Naive B cell (primary cell): ENCODE data around the gene MSI2. TPM values are rescaled to one million over a fixed set of nuclear protein-coding genes. Genes with fewer than 3 reads are reported as not detected.

ENCODE experiments used
- ATAC-seq, 2 donors: fragments of 150-1000 bp; cut with Tn5 transposase; 2 replicates each; pipeline ENCODE4 v1.10.0; 2021; ENCODE audit warnings: low read depth in 2 of 2, mild to moderate bottlenecking in 2 of 2, moderate library complexity in 2 of 2
- DNase-seq: peaks from one replicate; pipeline ENCODE4 v3.0.0; 2022
- H3K27ac Mint-ChIP-seq, 6 donors: one replicate each; pipeline ENCODE4 v1.8.0; 2020 to 2022; ENCODE audit warnings: mild to moderate bottlenecking in 6 of 6, mixed read lengths in 6 of 6, moderate library complexity in 5 of 6, inconsistent platforms in 2 of 6
- H3K27me3 Mint-ChIP-seq, 3 donors: one replicate each; pipeline ENCODE4 v1.8.0; 2021 to 2022; ENCODE audit warnings: mixed read lengths in 3 of 3, mild to moderate bottlenecking in 1 of 3
- H3K36me3 Mint-ChIP-seq, 2 donors: one replicate each; pipeline ENCODE4 v1.8.0; 2020 to 2022; ENCODE audit warnings: mixed read lengths in 2 of 2, inconsistent platforms in 1 of 2, mild to moderate bottlenecking in 1 of 2
- H3K4me1 Mint-ChIP-seq, 3 donors: one replicate each; pipeline ENCODE4 v1.8.0; 2020 to 2022; ENCODE audit warnings: mixed read lengths in 3 of 3, inconsistent platforms in 1 of 3, mild to moderate bottlenecking in 1 of 3, moderate library complexity in 1 of 3
- H3K4me3 Mint-ChIP-seq, 8 donors: one replicate each; pipeline ENCODE4 v1.8.0; 2020 to 2022; ENCODE audit warnings: mild to moderate bottlenecking in 8 of 8, mixed read lengths in 8 of 8, moderate library complexity in 8 of 8, inconsistent platforms in 2 of 8
- H3K9me3 Mint-ChIP-seq, 7 donors: one replicate each; pipeline ENCODE4 v1.8.0; 2020 to 2022; ENCODE audit warnings: mixed read lengths in 7 of 7, mild to moderate bottlenecking in 5 of 7, inconsistent platforms in 2 of 7, moderate library complexity in 1 of 7
- polyA plus RNA-seq, 6 donors: library from polyadenylated mRNA; unstranded; fragments of 300-500 nt; fragmentation: Illumina TruSeq; gene quantifications; one replicate each; pipeline ENCODE4 v1.2.3, GENCODE V29; 2021; ENCODE audit warnings: low read depth in 6 of 6

The MSI2 gene
- polyA plus RNA-seq, 6 donors from 2014 or later, result 4.0 to 11.3 (median 6.8) TPM

DNA sequence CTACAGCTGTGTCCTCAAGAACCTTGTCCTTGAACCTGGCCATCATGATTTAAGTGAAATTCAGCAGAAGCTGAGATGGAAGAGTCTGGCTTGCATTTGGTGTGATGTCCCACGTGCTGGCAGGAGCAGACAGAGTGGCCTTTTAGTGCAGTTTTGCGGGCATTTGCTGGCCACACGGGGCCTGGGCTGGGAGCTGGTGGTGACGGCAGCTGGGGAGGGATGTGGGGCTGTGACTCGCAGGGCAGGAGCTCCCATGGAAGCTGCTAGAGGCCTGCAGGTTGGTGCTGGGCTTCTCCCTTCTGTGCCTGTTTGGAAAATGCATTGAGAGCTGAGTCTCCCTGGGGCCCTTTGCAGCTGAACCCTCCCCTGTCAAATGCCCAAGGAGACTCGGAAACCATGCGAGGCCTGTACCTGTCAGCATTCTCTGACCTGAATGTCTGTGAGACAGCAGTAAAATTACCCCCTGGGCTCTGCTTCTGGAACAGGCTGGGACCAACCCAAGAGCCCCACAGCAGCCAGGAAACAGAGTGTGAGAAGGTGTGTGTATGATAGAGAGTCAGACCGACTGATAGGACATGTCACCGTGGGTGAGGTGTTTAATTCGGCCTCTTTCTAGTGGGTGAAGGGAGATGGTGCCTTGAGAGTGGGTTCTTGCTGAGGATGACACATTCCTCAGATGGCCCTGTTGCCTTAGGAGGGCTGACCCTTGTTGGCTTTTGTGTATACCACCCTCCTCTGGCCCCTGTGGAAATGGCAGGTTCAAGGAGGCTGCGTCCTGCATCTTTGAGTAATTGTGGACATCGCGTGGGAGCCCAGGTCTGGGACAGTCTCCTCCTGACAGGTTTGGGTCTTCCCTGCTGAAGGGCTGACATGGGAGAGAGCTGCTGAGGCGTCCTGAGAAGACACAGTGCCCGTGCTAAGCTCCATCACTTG lies 145.5 kb downstream of the MSI2 start:
- H3K36me3 Mint-ChIP-seq, result peaks cover 10 to 20% of the 10 kb centered on the region in 2 donors
- peaks cover 15 to 30% (median 28%) of the 10 kb centered on the region in 3 donors for H3K4me1 Mint-ChIP-seq
- no peak overlapping the region for H3K4me3 Mint-ChIP-seq
- no peak for ATAC-seq
- no peak for DNase-seq
- no peaks in the 10 kb centered on the region for H3K27me3 Mint-ChIP-seq
- H3K9me3 Mint-ChIP-seq, result no peaks in the 10 kb centered on the region
- peak overlapping the region in 2 of 6 donors; percentile 10 to 19 for H3K27ac Mint-ChIP-seq

DNA sequence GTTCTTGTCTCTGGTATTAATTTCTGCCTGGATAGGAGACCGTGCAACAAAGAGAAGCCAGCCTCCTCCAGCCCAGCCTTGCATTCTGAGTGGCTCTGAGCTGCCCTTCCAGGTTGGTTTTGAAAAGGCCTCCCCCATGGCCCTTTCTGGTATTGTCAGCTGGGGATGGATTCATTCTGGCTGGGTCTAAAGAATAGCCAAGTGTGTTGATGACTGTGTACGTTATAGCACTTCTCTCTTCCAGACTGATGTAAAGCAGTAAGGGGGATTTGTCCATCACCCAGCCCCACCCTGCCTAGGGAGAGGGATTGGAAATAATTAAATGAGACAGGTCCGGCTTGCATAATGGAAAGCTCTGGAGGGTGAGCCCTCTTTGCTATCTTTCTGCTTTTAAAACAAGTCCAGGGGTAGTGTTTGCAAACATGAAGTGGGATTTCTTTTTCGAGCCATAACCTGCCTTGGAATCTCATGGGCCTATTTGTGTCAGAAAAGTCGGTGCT lies 146.4 kb downstream of the MSI2 start:
- Mint-ChIP-seq H3K9me3 (no peaks in the 10 kb centered on the region), H3K4me1 (peaks cover 25 to 37% (median 37%) of the 10 kb centered on the region in 3 donors), H3K36me3 (peaks cover 10 to 20% of the 10 kb centered on the region in 2 donors), H3K27me3 (no peaks in the 10 kb centered on the region), H3K27ac (no peak overlapping the region), H3K4me3 (no peak overlapping the region)
- ATAC-seq (no peak), DNase-seq (no peak)

DNA sequence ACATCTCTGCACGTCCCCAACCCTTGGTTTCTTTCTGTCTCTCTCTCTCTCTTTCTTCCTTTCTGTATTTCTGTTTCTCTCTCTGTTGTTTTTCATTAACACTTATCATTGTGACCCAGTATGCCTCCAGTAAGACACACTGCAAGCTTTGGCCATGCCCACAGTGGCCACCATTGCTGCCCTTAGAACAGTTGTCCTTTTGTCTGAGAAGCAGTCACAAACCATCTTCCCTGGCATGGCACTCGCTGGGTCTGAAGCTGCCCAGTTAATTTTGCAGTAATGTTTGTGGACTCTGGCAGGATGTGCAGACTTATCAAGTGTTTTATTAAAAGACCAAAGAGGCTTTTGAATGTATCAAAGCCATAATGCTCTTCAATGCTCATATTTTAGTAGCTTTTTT lies 146.9 kb downstream of the MSI2 start:
- no peaks in the 10 kb centered on the region for H3K9me3 Mint-ChIP-seq
- no peak overlapping the region for H3K27ac Mint-ChIP-seq
- ATAC-seq, result no peak
- no peak for DNase-seq
- peaks cover 30 to 42% (median 40%) of the 10 kb centered on the region in 3 donors for H3K4me1 Mint-ChIP-seq
- no peak overlapping the region for H3K4me3 Mint-ChIP-seq
- no peaks in the 10 kb centered on the region for H3K27me3 Mint-ChIP-seq
- peaks cover 10 to 20% of the 10 kb centered on the region in 2 donors for H3K36me3 Mint-ChIP-seq

DNA sequence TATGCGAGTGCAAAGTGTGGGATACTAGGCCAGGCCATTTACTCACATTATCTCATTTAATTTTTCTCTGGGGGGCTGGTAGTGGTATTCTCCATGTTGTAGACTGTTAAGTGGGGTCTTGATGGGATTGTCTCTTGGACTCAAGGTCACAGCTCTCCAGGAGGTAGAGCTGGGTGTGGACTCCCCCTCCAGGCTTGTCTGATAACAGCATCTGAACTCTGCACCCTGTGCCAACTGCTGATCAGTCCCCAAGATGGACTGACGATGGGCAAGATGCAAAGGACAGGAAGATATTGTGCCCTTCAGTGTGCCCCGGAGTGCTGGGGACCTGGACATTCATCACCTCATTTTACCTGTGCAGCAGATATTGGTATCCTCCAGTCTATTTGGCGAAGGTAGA lies 147.8 kb downstream of the MSI2 start:
- peak overlapping the region in 1 of 8 donors; percentile 71 for H3K4me3 Mint-ChIP-seq
- no peaks in the 10 kb centered on the region for H3K9me3 Mint-ChIP-seq
- DNase-seq (no peak), ATAC-seq (no peak)
- peaks cover 36 to 46% (median 42%) of the 10 kb centered on the region in 3 donors for H3K4me1 Mint-ChIP-seq
- peaks cover 10 to 20% of the 10 kb centered on the region in 2 donors for H3K36me3 Mint-ChIP-seq
- no peak overlapping the region for H3K27ac Mint-ChIP-seq
- H3K27me3 Mint-ChIP-seq, result no peaks in the 10 kb centered on the region

DNA sequence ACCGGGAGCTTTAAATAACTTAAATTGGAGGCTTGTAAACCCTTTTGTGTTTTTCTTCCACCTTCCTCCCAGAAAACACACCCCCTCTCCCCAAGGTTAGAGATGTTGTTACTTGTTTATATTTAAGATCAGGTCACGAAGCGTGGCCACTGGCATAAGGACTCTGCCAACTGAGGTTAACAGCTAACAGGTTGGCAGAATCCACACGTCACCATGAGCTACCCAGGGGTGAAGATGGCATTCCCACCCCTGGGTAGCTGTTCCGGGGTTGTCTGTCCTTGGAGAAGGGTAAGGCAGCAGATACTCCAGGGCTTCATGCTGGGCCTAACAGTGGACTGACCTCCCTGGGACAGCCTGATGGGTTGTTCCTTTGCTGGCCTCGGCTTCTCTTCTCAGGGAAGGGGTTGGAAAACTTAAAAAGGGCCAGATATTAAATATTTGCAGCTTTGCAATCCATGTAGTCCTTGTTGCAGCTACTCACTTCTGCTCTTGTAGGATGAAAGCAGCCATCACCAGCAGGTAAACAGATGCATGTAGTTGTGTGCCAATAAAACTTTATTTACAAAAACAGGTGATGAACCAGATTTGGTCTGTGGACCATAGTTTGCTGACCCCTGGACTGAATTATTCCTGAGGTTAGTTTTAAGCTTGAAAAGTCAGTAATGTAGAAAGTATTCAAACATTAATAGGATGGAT lies 148.6 kb downstream of the MSI2 start:
- H3K4me1 Mint-ChIP-seq, result peaks cover 36 to 42% (median 40%) of the 10 kb centered on the region in 3 donors

DNA sequence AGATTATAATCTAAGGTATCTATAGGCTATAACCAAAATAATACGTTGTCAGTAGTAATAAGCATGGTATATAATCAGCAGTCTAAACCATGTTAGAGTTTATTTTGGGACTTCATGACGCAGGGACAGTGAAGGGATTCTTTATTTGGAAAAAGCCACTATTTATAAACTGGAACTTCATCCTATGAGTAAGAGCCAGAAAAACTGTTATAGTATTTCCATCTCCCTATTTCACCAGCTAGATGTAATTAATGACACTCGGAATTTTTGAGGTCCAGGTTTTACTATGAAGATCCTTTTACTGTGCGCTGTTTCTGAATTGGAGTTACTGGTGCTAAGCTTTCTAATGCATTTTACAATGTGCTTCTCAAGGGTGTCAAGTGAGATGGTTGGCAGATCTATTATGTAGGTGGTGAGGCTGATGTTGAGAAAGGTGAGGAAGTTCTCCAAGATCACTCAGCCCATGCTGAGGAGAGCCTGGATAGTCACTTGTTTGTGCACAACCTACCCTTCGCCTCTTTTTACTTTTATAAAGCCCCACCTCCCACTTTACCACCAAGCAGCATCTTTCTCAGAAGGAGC lies 149.3 kb downstream of the MSI2 start:
- no peaks in the 10 kb centered on the region for H3K9me3 Mint-ChIP-seq
- DNase-seq (no peak), ATAC-seq (no peak)
- no peaks in the 10 kb centered on the region for H3K27me3 Mint-ChIP-seq
- peak overlapping the region in 3 of 6 donors; percentile 22 to 63 (median 27) for H3K27ac Mint-ChIP-seq
- H3K4me1 Mint-ChIP-seq, result peaks cover 36 to 37% (median 36%) of the 10 kb centered on the region in 3 donors
- peaks cover 10 to 15% of the 10 kb centered on the region in 2 donors for H3K36me3 Mint-ChIP-seq
- H3K4me3 Mint-ChIP-seq, result no peak overlapping the region

More for the DNA sequence above, 148.6 kb downstream of the MSI2 start:
- Mint-ChIP-seq H3K4me3 (peak overlapping the region in 1 of 8 donors; percentile 63), H3K27ac (peak overlapping the region in 1 of 6 donors; percentile 52), H3K36me3 (peaks cover 10 to 20% of the 10 kb centered on the region in 2 donors), H3K9me3 (no peaks in the 10 kb centered on the region), H3K27me3 (no peaks in the 10 kb centered on the region)
- no peak for ATAC-seq
- no peak for DNase-seq

DNA sequence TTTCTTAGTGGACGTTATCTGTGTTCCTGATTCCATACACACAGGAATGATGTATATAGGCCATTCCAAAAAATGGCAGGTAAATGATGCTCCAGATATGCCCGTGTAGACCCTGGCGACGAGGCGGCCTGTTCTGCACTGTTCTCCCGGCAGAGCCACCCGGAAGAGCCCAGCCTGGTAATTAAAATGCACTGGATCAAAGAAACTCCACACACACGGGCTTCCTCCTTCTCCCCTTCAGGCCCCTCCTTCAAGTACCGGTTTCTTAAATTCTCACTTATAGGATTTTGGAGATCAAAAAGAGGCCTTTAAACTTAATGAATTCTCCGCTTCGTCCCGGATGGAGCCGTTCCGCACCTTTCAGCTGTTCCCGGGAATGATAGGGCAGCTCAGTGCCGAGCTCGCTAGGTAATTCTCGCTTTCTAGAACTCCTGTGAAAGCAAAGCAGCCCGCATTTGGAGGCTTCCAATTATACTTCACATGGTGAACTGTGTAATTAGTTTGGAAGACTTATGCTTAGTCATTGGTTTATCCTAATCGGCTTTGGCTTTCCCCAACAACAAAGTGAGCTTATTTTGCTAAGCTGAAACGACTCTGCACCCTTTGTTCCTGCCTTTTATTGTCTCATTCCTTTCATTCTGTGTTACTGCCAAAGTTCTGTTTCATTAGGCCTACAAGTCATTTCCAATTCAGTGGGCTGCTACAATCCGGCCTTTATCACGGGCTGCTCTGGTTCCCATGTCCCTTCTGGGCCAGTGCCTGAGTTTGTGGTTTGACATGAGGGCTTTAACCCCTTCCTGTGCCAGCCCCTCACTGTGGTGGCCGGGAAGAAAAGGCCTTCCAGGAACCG lies 150.0 kb downstream of the MSI2 start:
- Mint-ChIP-seq H3K27me3 (no peaks in the 10 kb centered on the region), H3K9me3 (no peaks in the 10 kb centered on the region), H3K36me3 (peaks cover 6 to 14% of the 10 kb centered on the region in 2 donors), H3K27ac (peak overlapping the region in 2 of 6 donors; percentile 27 to 55), H3K4me3 (peak overlapping the region in 2 of 8 donors; percentile 8 to 75), H3K4me1 (peaks cover 35 to 38% (median 37%) of the 10 kb centered on the region in 3 donors)
- no peak for DNase-seq
- ATAC-seq, result no peak

DNA sequence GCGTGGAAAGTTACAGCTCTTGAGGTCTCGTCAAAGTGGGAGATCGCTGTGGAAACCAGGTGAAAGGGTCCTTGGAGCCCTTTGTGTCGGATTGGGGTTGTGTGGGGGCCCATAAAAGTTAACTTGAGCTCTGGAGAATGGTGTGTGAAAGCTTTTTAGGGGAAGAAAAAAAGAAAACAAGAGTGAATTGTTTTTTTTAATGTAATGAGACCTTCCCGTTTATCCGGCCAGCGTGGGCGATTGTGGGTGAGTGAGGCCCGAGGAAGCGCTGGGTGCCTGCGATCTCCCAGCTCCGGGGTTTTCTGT lies 150.6 kb downstream of the MSI2 start:
- no peak for DNase-seq
- peaks cover 5 to 14% of the 10 kb centered on the region in 2 donors for H3K36me3 Mint-ChIP-seq
- H3K27ac Mint-ChIP-seq, result peak overlapping the region in 3 of 6 donors; percentile 2 to 55 (median 39)
- ATAC-seq, result no peak
- H3K9me3 Mint-ChIP-seq, result no peaks in the 10 kb centered on the region
- no peaks in the 10 kb centered on the region for H3K27me3 Mint-ChIP-seq
- H3K4me1 Mint-ChIP-seq, result peaks cover 35 to 38% (median 35%) of the 10 kb centered on the region in 3 donors
- peak overlapping the region in 3 of 8 donors; percentile 8 to 75 (median 20) for H3K4me3 Mint-ChIP-seq

DNA sequence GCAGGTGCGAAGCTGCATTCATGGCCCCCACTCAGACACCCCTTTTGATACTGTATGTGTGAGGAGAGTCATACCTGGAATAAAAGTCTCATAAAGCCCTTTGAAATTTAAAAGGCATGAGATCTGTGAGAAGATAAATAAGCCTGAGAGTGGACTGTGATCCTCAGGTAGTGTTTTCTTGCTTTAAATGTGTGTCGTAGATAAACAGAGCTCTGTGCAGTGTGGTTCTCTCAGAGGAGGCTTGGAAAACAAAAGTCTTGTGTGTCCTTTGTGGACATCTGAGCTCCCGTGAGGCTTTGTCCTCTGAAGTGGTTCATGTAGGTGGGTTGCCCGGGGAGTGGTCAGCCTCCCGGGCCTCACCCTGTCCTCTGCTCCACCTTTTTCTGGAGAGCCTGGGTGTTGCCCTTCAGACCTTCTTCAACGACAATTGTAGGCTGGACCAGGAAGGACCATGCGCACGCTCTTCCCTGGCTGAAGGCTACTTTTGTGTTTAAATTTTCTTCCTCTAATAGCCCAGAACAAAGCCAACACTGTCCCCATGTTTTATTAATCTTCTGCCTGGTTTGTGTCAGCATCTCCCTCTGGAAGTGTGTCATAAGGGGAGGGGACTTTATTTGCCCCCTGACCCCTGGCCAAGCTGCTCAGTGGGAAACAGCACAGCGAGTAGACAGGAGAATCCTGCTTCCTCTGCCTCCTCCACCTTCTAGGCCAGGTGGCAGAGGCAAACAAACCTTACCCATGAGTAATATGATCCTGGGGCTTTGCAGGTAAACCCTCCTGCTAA lies 151.2 kb downstream of the MSI2 start:
- Mint-ChIP-seq H3K36me3 (peaks cover 5 to 14% of the 10 kb centered on the region in 2 donors), H3K4me3 (peak overlapping the region in 4 of 8 donors; percentile 20 to 75 (median 52)), H3K9me3 (no peaks in the 10 kb centered on the region), H3K27me3 (no peaks in the 10 kb centered on the region), H3K4me1 (peaks cover 35 to 38% (median 35%) of the 10 kb centered on the region in 3 donors), H3K27ac (peak overlapping the region in 4 of 6 donors; percentile 55 to 85 (median 71))
- ATAC-seq (no peak), DNase-seq (no peak)

DNA sequence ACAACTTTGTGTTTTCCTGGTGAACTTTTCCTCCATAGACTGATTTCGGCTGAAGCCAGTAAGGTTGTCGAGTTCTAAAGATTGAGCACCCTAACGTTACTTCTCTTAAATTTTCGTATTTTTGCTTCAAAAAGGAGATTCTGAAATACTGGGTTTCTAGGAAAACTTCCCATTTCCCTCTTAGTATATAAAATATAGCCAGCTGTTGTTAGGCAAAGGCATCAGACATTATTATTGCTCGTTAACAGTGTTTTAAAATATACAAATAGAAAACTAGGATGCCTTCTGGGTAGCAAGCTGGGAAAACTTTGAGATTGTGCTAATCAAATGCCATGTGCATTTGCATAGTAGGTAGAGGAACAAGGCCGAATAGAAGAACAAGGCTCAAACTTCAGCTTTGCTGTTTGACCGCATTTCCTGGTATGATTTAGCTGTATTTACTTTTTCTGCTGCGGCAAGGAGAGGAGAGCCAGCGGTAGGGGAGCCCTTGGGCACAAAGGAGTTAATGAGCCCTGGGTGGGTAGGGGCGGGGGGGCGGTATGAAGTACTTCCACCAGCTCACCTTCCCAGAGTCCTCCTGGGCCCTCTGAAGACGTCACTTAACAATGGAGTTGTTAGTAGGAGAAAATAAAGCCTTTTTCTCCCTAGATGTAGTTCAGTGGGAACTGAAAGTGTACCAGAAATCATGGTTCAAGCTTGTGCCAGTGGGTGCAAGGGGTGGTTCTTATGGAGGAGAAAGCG lies 151.9 kb downstream of the MSI2 start:
- DNase-seq (peak; percentile 14), ATAC-seq (peak; percentile 76 to 79)
- peaks cover 35 to 38% (median 36%) of the 10 kb centered on the region in 3 donors for H3K4me1 Mint-ChIP-seq
- peak overlapping the region; percentile 9 to 83 (median 54) for H3K4me3 Mint-ChIP-seq
- no peaks in the 10 kb centered on the region for H3K9me3 Mint-ChIP-seq
- H3K27me3 Mint-ChIP-seq, result no peaks in the 10 kb centered on the region
- peaks cover 2 to 12% of the 10 kb centered on the region in 2 donors for H3K36me3 Mint-ChIP-seq
- peak overlapping the region; percentile 55 to 85 (median 65) for H3K27ac Mint-ChIP-seq

DNA sequence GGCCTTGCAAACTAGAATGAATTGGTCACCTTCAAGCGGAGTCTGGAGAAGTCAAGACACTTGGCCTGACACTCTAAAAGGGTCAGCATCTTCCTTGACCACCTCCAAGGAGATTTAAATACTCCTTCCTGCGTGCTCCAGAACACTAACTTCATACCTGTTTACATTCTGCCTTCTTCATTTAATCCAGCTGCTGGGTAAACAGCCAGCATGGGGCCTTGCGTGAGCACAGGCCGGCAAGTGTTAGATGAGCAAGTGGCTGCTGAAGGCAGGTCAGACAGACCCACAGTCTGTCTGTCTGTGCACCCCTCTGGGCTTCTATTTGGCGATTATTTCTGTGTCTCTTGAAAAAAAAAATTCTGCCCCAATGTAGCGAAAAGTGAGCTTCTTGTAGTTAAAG lies 153.8 kb downstream of the MSI2 start:
- no peak for ATAC-seq
- Mint-ChIP-seq H3K36me3 (no peaks in the 10 kb centered on the region), H3K27me3 (no peaks in the 10 kb centered on the region), H3K9me3 (no peaks in the 10 kb centered on the region), H3K4me1 (peaks cover 30 to 50% (median 45%) of the 10 kb centered on the region in 3 donors), H3K27ac (no peak overlapping the region), H3K4me3 (no peak overlapping the region)
- DNase-seq, result no peak
